Gastrocnemius medialis (tissue), 4 donors: ENCODE data around the gene MYL11.
A peak's percentile ranks its signal among the peaks of the same experiment; 100 is the strongest.

Experiments used
- CTCF ChIP-seq, 5 experiments: fragments of 450-650 bp in 3 of 5; fragments of 200-600 bp in 2 of 5; sonication (generic) in 2 of 5; IDR thresholded peaks in 4 of 5; conservative IDR thresholded peaks in 1 of 5; 1 replicate in 4 of 5; 2 replicates in 1 of 5; pipeline ENCODE4 v1.5.1; 2016 to 2019; ENCODE audit warnings: antibody characterized with exemption in 5 of 5, mild to moderate bottlenecking in 3 of 5, moderate library complexity in 3 of 5
- POLR2A ChIP-seq, 2 donors: fragments of 450-650 bp; IDR thresholded peaks; one replicate each; pipeline ENCODE4 v1.6.1; 2017; ENCODE audit warnings: antibody characterized with exemption in 2 of 2, mild to moderate bottlenecking in 2 of 2, moderate library complexity in 2 of 2

GRCh38 chr16:30370456-30371247, 4.0 kb upstream of the MYL11 start, which contains the start of gene TBC1D10B:
- TF ChIP-seq CTCF (IDR thresholded peaks at IDR 0.05 in 4 of 5, conservative IDR thresholded peaks at IDR 0.05 in 1 of 5) (peak in 1 of 5 experiments; percentile 14), POLR2A (IDR thresholded peaks at IDR 0.05) (no peak)
